ENCODE data around the gene FRMD4A.

DNA sequence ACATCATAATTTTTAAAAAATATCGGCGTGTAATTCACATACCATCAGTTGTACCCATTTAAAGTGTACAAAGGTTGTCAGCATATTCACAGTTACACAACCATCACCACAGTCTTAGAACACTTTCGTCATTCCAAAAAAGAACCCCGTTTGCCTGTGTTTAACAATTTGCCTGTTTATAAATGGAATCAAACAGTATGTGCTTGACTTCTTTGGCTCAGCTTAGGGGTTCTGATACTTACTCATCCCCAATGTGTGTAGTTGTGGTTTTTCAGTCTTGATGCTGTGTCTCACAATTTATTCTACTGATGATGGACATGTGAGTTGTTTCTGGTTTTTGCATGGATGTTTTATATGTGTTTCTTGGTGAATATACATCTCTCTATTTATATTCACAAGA is 693.9 kb downstream of the FRMD4A start:
- TF ChIP-seq CTCF (IDR thresholded peaks at IDR 0.05 in 4 of 5, conservative IDR thresholded peaks at IDR 0.05 in 1 of 5): no peak
- no peak for TF ChIP-seq POLR2A (IDR thresholded peaks at IDR 0.05)
